Caco-2 (cell line): ENCODE results near the gene TENM3. TPM values are rescaled to one million over a fixed set of nuclear protein-coding genes. Genes with fewer than 3 reads are reported as not detected.

Source experiments
- BruUV-seq: library from RNA; stranded (reverse); fragments of 400-500 nt; replicated peaks from 2 replicates; lab custom pipeline; 2021; lab: Mats Ljungman, UMichigan
- CTCF ChIA-PET: fragments of 300-600 bp; sonication (Branson Sonifier 250); formaldehyde crosslinking; loops from one replicate; lab custom pipeline; 2022; ENCODE audit warnings: antibody characterized with exemption; lab: Charles Lee
- POLR2A ChIA-PET: fragments of 300-600 bp; sonication (Branson Sonifier 250); formaldehyde crosslinking; loops from one replicate; lab custom pipeline; 2022; ENCODE audit warnings: antibody characterized with exemption; lab: Charles Lee
- DNase-seq, 2 experiments: peaks; one replicate each; pipeline versions ENCODE4 v3.0.0 to v3.0.0-alpha.2; 2020 to 2022
- H3K27me3 ChIP-seq: replicated peaks from 2 replicates; pipeline ENCODE4 v1.6.0; 2011; ENCODE audit warnings: low read length; ENCODE audit not compliant: control insufficient read depth, insufficient read depth
- H3K36me3 ChIP-seq: 2 replicates; pipeline ENCODE4 v1.5.1; 2011; ENCODE audit warnings: low read length; ENCODE audit not compliant: control insufficient read depth, insufficient read depth
- H3K4me1 ChIP-seq: fragments of 250-450 bp; sonication (Bioruptor Pico); 2 replicates; pipeline ENCODE4 v1.5.1; 2020; ENCODE audit warnings: mild to moderate bottlenecking
- H3K4me3 ChIP-seq: 2 replicates; pipeline ENCODE4 v1.5.1; 2011; ENCODE audit warnings: low read depth, mild to moderate bottlenecking, control low read depth, low read length
- H3K9me3 ChIP-seq: fragments of 250-450 bp; sonication (Bioruptor Pico); 2 replicates; pipeline ENCODE4 v1.5.1; 2020; ENCODE audit warnings: mild to moderate bottlenecking, moderate library complexity
- H3K27ac Mint-ChIP-seq: one replicate; pipeline ENCODE4 v1.8.0; 2022; ENCODE audit warnings: mixed read lengths; ENCODE audit not compliant: unreplicated experiment
- H3K27me3 Mint-ChIP-seq: one replicate; pipeline ENCODE4 v1.8.0; 2022; ENCODE audit warnings: mixed read lengths; ENCODE audit not compliant: insufficient read depth, unreplicated experiment
- H3K36me3 Mint-ChIP-seq: one replicate; pipeline ENCODE4 v1.8.0; 2022; ENCODE audit warnings: mild to moderate bottlenecking, mixed read lengths; ENCODE audit not compliant: insufficient read depth, unreplicated experiment
- H3K4me1 Mint-ChIP-seq: one replicate; pipeline ENCODE4 v1.8.0; 2022; ENCODE audit warnings: low read depth, mixed read lengths; ENCODE audit not compliant: unreplicated experiment
- H3K4me3 Mint-ChIP-seq: one replicate; pipeline ENCODE4 v1.8.0; 2022; ENCODE audit warnings: mild to moderate bottlenecking, moderate library complexity, mixed read lengths; ENCODE audit not compliant: unreplicated experiment
- H3K9me3 Mint-ChIP-seq: one replicate; pipeline ENCODE4 v1.8.0; 2022; ENCODE audit warnings: mixed read lengths; ENCODE audit not compliant: unreplicated experiment
- intact Hi-C: fragments of 100-400 bp; cut with micrococcal nuclease; formaldehyde crosslinking; loops from one replicate; pipeline ENCODE4 v1.10.0; 2022; ENCODE audit not compliant: unreplicated experiment
- total RNA-seq: library from RNA; stranded (reverse); gene quantifications from 2 replicates; pipeline ENCODE4 v1.2.3, GENCODE V29; 2022
- TF ChIP-seq, protein P1 (sequence below), 2 experiments: fragments of 200-600 bp in 1 of 2; IDR thresholded peaks; 1 replicate in 1 of 2; 2 replicates in 1 of 2; pipeline versions ENCODE4 v1.5.1 to v1.8.0; 2011 to 2022; ENCODE audit warnings: antibody characterized with exemption in 1 of 2, control low read depth in 1 of 2, inconsistent platforms in 1 of 2, low read depth in 1 of 2, low read length in 1 of 2, mild to moderate bottlenecking in 1 of 2, moderate library complexity in 1 of 2; ENCODE audit not compliant: insufficient read depth in 1 of 2, severe bottlenecking in 1 of 2, unreplicated experiment in 1 of 2

TENM3 gene
- total RNA-seq, 1 experiment from 2014 or later: 94.7 TPM

DNA sequence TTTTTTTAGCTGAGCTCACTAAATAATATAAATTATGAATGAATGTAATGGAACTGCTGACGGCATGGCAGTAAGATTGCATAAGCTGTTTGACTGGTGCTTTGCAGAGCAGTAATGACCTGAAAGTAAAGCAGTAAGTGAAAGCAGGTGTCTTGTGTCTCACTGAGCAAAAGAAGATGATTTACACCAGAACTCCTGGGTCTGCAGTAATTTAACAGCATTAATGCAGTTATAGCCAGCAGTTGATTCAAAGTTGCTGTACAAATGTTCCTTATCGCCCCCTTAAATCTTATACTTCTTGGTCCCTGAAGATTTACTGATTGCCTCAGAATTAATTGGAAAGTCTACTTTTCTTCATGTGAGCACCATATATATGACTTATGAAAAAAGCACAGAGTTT lies 486.3 kb downstream of the TENM3 start:
- Mint-ChIP-seq H3K4me1 (no peaks in the 10 kb centered on the region), H3K4me3 (no peak overlapping the region), H3K9me3 (no peaks in the 10 kb centered on the region), H3K27me3 (no peaks in the 10 kb centered on the region), H3K36me3 (peaks cover 31% of the 10 kb centered on the region), H3K27ac (no peak overlapping the region)
- BruUV-seq: no TSS peak
- H3K27me3 ChIP-seq: no peaks in the 10 kb centered on the region
- H3K36me3 ChIP-seq: peaks cover 1% of the 10 kb centered on the region; the same call in 1 of the 2 replicates
- intact Hi-C loops: no loop called here
- no peak for DNase-seq
- H3K9me3 ChIP-seq: no peaks in the 10 kb centered on the region
- H3K4me1 ChIP-seq: no peaks in the 10 kb centered on the region
- TF ChIP-seq, protein P1, sequence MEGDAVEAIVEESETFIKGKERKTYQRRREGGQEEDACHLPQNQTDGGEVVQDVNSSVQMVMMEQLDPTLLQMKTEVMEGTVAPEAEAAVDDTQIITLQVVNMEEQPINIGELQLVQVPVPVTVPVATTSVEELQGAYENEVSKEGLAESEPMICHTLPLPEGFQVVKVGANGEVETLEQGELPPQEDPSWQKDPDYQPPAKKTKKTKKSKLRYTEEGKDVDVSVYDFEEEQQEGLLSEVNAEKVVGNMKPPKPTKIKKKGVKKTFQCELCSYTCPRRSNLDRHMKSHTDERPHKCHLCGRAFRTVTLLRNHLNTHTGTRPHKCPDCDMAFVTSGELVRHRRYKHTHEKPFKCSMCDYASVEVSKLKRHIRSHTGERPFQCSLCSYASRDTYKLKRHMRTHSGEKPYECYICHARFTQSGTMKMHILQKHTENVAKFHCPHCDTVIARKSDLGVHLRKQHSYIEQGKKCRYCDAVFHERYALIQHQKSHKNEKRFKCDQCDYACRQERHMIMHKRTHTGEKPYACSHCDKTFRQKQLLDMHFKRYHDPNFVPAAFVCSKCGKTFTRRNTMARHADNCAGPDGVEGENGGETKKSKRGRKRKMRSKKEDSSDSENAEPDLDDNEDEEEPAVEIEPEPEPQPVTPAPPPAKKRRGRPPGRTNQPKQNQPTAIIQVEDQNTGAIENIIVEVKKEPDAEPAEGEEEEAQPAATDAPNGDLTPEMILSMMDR (IDR thresholded peaks at IDR 0.05; ENCODE audit: insufficient read depth in 1 of 2, low read depth in 1 of 2, low read length in 1 of 2, severe bottlenecking in 1 of 2, unreplicated experiment in 1 of 2): no peak
- no peak overlapping the region for H3K4me3 ChIP-seq
- ChIA-PET CTCF (no interaction called here), POLR2A (no interaction called here)

DNA sequence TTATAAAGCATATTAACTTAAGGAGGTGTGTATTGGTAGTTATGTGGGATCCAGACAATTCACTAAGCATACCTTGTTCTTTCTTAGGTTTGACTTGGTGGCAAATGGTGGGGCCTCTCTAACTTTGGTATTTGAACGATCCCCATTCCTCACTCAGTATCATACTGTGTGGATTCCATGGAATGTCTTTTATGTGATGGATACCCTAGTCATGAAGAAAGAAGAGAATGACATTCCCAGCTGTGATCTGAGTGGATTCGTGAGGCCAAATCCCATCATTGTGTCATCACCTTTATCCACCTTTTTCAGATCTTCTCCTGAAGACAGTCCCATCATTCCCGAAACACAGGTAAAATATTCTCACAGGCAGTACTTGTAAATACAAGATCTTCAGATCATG lies 487.6 kb downstream of the TENM3 start:
- no peaks in the 10 kb centered on the region for H3K27me3 Mint-ChIP-seq
- H3K4me3 Mint-ChIP-seq: no peak overlapping the region
- TF ChIP-seq, protein P1 (IDR thresholded peaks at IDR 0.05; ENCODE audit: insufficient read depth in 1 of 2, low read depth in 1 of 2, low read length in 1 of 2, severe bottlenecking in 1 of 2, unreplicated experiment in 1 of 2): no peak
- BruUV-seq: no TSS peak
- intact Hi-C loops: no loop called here
- POLR2A ChIA-PET: no interaction called here
- Histone ChIP-seq H3K4me1 (no peaks in the 10 kb centered on the region), H3K9me3 (no peaks in the 10 kb centered on the region), H3K4me3 (no peak overlapping the region), H3K36me3 (peaks cover 1% of the 10 kb centered on the region; the same call in 1 of the 2 replicates), H3K27me3 (no peaks in the 10 kb centered on the region)
- H3K27ac Mint-ChIP-seq: no peak overlapping the region
- H3K9me3 Mint-ChIP-seq: no peaks in the 10 kb centered on the region
- no peak for DNase-seq
- H3K4me1 Mint-ChIP-seq: no peaks in the 10 kb centered on the region
- peaks cover 31% of the 10 kb centered on the region for H3K36me3 Mint-ChIP-seq
- CTCF ChIA-PET: no interaction called here

DNA sequence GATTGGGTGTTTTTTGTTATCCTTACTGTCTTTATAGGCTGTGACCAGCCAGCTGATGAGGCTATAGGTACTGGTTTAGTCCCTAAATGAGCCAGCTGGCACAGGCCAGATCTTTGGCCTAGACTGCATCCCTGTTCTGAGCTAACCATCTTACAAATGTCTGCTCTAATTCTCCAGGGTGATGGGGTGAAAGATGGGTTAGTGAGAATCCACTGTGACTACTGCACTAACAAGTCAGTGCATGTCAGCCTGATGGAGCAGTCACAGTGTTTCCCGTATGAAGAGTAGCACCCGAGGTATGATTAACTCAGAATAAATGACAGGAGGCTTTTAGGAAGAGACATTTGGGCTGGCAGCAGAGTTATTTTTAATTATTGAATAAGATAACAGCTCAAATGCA lies 493.0 kb downstream of the TENM3 start:
- TF ChIP-seq, protein P1 (IDR thresholded peaks at IDR 0.05; ENCODE audit: insufficient read depth in 1 of 2, low read depth in 1 of 2, low read length in 1 of 2, severe bottlenecking in 1 of 2, unreplicated experiment in 1 of 2): no peak
- CTCF ChIA-PET: no interaction called here
- no peak overlapping the region for H3K27ac Mint-ChIP-seq
- peaks cover 28% of the 10 kb centered on the region for H3K36me3 Mint-ChIP-seq
- no peaks in the 10 kb centered on the region for H3K4me1 Mint-ChIP-seq
- Histone ChIP-seq H3K36me3 (peaks cover 1% of the 10 kb centered on the region; the same call in 1 of the 2 replicates), H3K4me1 (no peaks in the 10 kb centered on the region), H3K9me3 (no peaks in the 10 kb centered on the region), H3K27me3 (no peaks in the 10 kb centered on the region), H3K4me3 (no peak overlapping the region)
- H3K9me3 Mint-ChIP-seq: no peaks in the 10 kb centered on the region
- POLR2A ChIA-PET: no interaction called here
- no peaks in the 10 kb centered on the region for H3K27me3 Mint-ChIP-seq
- BruUV-seq: no TSS peak
- intact Hi-C loops: no loop called here
- H3K4me3 Mint-ChIP-seq: no peak overlapping the region
- no peak for DNase-seq
